Muscle layer of duodenum (tissue), 2 donors: Measurements from ENCODE around the gene PPP1R7.

Source experiments
- H3K27ac ChIP-seq: one replicate; pipeline ENCODE4 v1.7.0; 2013; ENCODE audit warnings: mild to moderate bottlenecking, low read length
- H3K27me3 ChIP-seq: one replicate; pipeline ENCODE4 v1.7.0; 2013; ENCODE audit warnings: low read depth, mild to moderate bottlenecking, control low read depth, low read length
- H3K36me3 ChIP-seq, 2 donors: one replicate each; pipeline ENCODE4 v1.7.0; 2013; ENCODE audit warnings: low read length in 2 of 2, control low read depth in 1 of 2, mild to moderate bottlenecking in 1 of 2; ENCODE audit not compliant: insufficient read depth in 2 of 2, control insufficient read depth in 1 of 2
- H3K4me1 ChIP-seq, 2 donors: one replicate each; pipeline ENCODE4 v1.7.0; 2013; ENCODE audit warnings: low read length in 2 of 2, mild to moderate bottlenecking in 2 of 2, control low read depth in 1 of 2, moderate library complexity in 1 of 2; ENCODE audit not compliant: insufficient read depth in 2 of 2, control insufficient read depth in 1 of 2
- H3K4me3 ChIP-seq, 2 donors: one replicate each; pipeline ENCODE4 v1.7.0; 2013; ENCODE audit warnings: low read length in 2 of 2, low read depth in 1 of 2, mild to moderate bottlenecking in 1 of 2
- H3K9me3 ChIP-seq, 2 donors: one replicate each; pipeline ENCODE4 v1.7.0; 2013; ENCODE audit warnings: low read length in 2 of 2, control low read depth in 1 of 2, mild to moderate bottlenecking in 1 of 2; ENCODE audit not compliant: control insufficient read depth in 1 of 2
- donor health status: healthy.

Gene PPP1R7

GRCh38 chr2:241228860-241229516 is 78.7 kb downstream of the PPP1R7 start:
- Histone ChIP-seq H3K27ac (no peak overlapping the region), H3K27me3 (no peaks in the 10 kb centered on the region), H3K4me3 (no peak overlapping the region), H3K36me3 (peaks cover 68 to 83% of the 10 kb centered on the region in 2 donors), H3K9me3 (no peaks in the 10 kb centered on the region), H3K4me1 (peaks cover 0 to 10% of the 10 kb centered on the region in 2 donors)

- Histone ChIP-seq H3K36me3 (peaks cover 76 to 91% of the 10 kb centered on the region in 2 donors), H3K9me3 (no peaks in the 10 kb centered on the region), H3K4me1 (peaks cover 0 to 2% of the 10 kb centered on the region in 2 donors), H3K27ac (no peak overlapping the region), H3K27me3 (no peaks in the 10 kb centered on the region), H3K4me3 (no peak overlapping the region)
Measured at GRCh38 chr2:241229563-241230401, 79.5 kb downstream of the PPP1R7 start.

DNA sequence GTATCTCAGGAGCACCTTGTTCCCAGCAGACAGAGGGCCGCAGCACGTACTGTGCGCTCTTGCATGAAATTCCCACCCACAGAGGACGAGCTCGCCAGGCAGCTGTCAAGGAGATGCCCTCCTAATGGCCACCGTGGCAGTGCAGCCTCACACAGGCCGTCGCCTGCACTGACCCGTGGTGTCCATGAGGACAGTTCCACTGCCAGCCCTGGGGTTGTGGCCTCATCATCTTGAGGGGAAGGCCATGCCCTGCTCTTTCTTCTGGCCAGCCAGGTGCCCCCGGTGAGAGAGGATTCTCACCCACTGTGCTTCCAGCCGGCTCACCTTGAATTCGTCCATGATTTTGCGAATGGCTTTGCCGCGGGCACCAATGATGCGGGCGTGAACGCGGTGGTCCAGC is 80.2 kb downstream of the PPP1R7 start:
- H3K36me3 ChIP-seq = peaks cover 82 to 94% of the 10 kb centered on the region in 2 donors
- no peaks in the 10 kb centered on the region for H3K9me3 ChIP-seq
- no peaks in the 10 kb centered on the region for H3K27me3 ChIP-seq
- no peak overlapping the region for H3K27ac ChIP-seq
- H3K4me1 ChIP-seq = no peaks in the 10 kb centered on the region
- no peak overlapping the region for H3K4me3 ChIP-seq

GRCh38 chr2:241232736-241233575 is 82.7 kb downstream of the PPP1R7 start:
- no peak overlapping the region for H3K4me3 ChIP-seq
- no peak overlapping the region for H3K27ac ChIP-seq
- no peaks in the 10 kb centered on the region for H3K4me1 ChIP-seq
- H3K36me3 ChIP-seq = peaks cover 89 to 97% of the 10 kb centered on the region in 2 donors
- no peaks in the 10 kb centered on the region for H3K9me3 ChIP-seq
- H3K27me3 ChIP-seq = no peaks in the 10 kb centered on the region
